ENCODE results near the gene GALNT3.

Gene GALNT3

GRCh38 chr2:165796129-165796528, 2.1 kb upstream of the GALNT3 start:
- no peak for DNase-seq (ENCODE audit: low spot score)

GRCh38 chr2:165795011-165795410, 964 bp upstream of the GALNT3 start:
- no peak for DNase-seq (ENCODE audit: low spot score)

- DNase-seq (ENCODE audit: low spot score): peak; percentile 9
Measured at GRCh38 chr2:165794536-165794928, 485 bp upstream of the GALNT3 start.

GRCh38 chr2:165793161-165793778, 777 bp downstream of the GALNT3 start:
- DNase-seq (ENCODE audit: low spot score): no peak

GRCh38 chr2:165792104-165792454, 2.0 kb downstream of the GALNT3 start:
- no peak for DNase-seq (ENCODE audit: low spot score)

DNA sequence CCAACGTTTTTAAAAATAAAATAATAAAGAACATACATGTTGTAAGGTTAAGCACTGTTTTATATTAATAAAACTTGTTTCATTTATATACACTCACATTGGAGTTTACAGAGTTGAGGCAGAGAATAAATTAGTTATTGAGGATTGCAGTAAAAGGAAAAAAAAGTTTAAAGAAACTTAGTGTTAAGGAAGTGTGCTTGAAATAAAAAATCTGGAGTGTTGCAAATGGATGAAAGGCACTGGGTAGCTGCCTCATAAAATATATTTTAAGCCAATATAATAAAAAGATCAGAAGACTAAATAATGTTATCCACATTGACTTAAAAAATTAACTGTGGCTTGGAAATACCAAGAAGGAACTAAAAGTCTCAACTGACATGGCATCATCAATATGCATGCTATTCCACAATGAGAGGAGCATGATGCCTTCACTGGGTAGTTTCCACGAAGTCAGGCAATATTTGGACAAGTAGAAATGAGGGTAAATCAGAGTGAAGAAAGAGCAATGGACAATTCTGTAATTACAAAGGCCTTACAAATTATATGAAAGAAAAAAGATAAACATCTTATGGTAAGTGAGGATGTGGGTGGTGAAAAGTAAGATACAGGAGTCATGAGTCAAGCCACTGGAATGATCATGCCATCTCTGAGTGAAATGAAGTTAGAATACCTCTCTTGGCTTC, 2.5 kb downstream of the GALNT3 start:
- DNase-seq (ENCODE audit: low spot score): no peak

GRCh38 chr2:165790466-165790865, 3.6 kb downstream of the GALNT3 start:
- no peak for DNase-seq (ENCODE audit: low spot score)

DNA sequence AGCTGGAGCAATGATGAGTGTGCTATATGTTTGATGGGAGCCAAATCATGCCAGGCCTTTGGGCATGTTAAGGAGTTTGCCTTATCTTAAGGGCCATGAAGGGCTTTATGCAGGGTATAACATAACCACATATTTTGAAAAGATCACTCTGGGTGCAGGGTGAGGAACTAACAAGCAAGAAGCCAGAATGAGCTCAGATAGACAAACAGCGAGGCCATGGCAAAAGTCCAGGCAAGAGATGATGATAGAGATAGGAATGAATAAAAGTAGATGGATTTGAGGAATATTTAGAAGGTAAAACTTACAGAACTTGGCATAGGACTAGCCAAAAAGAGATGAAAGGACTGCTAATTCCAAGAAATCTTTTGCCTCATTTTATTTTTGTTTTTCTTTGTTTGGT, 6.7 kb downstream of the GALNT3 start:
- no peak for DNase-seq (ENCODE audit: low spot score)

GRCh38 chr2:165779706-165780105, 14.3 kb downstream of the GALNT3 start:
- no peak for DNase-seq (ENCODE audit: low spot score)

DNA sequence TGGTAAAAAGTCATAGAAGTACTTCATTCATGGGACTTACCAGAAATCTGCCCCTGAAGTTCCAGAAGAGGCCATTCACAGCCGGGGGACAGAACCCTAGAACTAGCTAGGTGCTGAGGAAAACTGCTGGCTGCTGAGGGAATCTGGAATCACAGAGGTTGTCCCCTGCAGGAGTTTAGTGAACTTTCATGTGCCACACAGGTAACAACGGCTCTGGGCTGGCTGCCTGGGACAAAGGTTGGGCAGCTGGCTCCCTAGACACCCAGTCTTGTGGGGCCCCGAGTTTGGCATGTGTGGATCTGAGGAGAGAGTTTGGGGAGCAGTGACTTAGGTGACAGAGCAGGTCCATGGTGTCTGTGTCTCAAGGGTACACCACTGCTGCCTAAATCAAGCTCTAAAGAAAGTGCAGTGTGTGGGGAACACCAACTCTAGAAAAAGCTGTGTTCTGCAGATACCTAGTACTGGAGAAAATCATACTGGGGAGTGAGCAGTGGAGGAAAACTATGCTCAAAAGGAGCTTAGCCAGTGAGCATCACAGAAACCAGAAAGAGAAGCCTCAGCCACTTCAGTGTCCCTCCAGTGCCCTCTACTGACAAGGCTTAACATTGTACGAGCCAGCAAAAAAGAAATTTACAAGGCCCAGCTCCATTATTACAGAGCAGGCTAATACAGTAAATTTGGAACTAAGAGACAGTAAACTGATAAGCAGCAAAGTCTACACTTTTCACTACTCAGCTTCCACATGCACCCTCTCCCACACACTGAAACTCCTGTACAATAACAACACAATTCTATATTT, 15.2 kb downstream of the GALNT3 start:
- DNase-seq (ENCODE audit: low spot score): no peak

GRCh38 chr2:165778187-165778556, 15.9 kb downstream of the GALNT3 start:
- DNase-seq (ENCODE audit: low spot score): no peak

DNA sequence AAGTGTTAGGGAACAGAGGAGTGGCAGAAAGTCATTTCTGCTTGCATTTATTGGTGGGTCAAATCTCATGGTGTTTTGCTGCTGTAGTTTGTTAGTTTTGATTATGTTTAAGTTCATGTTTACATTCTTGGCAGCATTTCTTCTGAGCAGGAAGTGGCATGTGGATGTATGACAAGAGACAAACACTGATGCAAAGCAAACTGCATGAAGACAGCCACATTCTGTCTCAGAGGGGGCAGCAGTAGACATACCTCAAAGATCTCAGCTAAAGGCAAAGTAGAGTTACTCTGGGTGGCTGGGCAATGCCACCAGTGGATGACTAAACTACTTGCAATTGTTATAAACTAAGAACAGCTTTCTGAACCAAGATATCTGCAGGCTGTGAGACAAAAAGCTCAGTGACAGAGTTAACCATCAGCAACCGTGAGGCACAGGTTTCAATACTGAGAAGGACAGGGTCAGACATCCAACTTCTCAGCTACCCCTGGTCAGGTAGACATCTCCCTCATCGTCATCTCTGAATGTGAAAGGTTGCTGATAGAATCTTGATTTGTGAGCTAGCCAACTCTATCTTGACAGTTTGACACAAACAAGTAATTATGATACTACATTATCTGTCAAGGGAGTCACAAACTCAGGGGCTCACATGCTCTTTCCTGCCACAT, 16.4 kb downstream of the GALNT3 start:
- no peak for DNase-seq (ENCODE audit: low spot score)

- DNase-seq (ENCODE audit: low spot score): no peak
Measured at GRCh38 chr2:165776796-165777195, 17.3 kb downstream of the GALNT3 start.

DNA sequence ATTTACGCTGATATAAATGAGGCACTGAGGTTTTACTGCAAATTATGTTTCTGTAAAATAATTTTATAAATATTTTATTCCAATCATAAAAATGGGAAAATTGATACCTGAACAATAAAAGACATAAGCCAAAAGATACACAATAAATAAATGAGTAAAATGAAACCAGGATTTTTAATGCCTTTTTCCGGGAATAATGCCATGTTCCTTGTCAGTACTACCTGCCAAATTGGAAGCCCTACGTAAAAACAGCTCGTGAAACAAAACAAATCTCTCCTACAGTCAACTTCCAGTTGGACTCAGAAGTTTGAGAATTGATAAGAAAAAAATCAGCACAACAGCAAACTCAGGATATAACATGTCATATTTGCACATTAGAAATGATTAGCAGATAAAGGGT, 18.0 kb downstream of the GALNT3 start:
- DNase-seq (ENCODE audit: low spot score): no peak

DNA sequence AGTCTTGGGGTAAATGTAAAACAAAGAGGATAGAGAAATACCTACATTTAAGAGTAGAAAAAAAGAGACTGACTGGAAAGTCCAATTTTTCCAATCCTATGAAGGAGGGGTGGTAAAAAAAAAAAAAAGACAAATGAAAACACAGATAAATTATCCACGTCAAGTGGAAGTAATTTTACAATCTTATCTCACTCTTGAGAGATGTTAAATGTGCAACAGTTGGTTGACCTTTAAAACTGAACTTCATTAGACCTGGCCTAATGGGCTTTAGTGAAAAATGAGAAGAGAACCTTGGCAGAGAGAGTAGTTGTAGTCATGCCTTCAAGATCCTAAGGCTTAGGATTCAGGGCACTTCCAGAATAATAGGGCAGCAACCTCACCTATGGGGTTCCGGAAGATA, 20.4 kb downstream of the GALNT3 start:
- no peak for DNase-seq (ENCODE audit: low spot score)

DNA sequence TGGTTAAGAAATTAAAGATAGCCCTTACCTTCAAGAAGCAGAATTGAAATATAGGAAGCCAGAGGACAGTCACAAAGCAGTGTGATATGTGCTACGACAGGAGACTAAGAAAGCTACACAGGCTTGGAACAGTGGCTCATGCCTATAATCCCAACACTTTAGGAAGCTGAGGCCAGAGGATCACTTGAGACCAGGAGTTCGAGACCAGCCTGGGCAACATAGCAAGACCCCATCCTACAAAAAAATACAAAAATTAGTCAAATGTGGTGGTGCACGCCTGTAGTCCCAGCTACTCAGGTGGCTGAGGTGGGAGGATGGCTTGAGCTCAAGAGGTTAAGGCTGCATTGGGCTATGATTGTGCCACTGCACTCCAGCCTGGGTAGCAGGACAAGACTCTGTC, 21.9 kb downstream of the GALNT3 start:
- no peak for DNase-seq (ENCODE audit: low spot score)

DNA sequence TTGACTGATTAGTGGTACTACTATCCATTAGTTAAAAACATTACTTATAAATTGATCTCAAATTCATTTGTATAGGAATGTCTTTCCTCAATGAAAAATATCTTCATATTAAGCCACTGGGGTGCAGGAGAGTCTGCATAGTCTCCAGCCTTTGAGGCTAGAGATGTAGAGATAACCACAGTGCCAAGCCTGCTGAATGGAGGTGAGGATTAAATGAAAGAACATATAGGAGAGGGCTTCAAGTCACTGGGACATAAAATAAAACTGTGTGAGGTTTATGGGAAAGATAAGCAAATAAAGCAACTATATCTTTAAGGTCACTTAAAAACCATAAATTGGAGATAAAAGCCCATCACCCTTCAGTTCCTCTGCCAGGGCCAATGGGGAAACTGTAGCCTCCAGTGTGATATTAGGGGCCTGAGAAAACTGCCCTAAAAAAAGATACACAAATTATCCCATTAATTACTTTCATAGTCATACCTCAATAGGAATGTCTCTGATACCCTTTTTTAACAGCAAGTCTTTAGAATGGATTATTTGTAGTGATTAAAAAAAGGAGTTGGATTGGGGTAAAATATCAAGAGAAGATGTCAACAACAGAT, 27.6 kb downstream of the GALNT3 start:
- DNase-seq (ENCODE audit: low spot score): no peak

- DNase-seq (ENCODE audit: low spot score): no peak
Measured at GRCh38 chr2:165762723-165763122, 31.3 kb downstream of the GALNT3 start.

- DNase-seq (ENCODE audit: low spot score): no peak
Measured at GRCh38 chr2:165757906-165758675, 36.0 kb downstream of the GALNT3 start.

- DNase-seq (ENCODE audit: low spot score): no peak
Measured at GRCh38 chr2:165746501-165746900, 47.5 kb downstream of the GALNT3 start.

DNA sequence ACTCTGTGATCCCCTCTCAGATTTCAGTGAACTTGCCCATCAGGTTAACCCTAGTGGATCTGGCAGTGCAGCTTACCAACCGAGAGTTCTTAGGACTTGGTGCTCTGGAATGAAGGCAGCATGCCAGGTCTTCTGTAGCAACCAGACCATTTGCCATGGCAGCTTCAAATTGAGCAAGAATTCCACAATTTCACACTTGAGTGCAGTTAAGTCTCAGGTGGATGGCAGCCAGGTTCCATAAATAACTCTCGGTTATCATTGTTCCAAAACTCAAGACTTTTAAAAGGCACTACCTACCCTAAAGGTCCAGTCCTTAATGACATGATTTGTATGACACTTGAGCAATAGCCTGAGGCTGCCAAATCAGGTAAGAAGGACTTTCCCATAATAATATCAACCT, 48.1 kb downstream of the GALNT3 start:
- DNase-seq (ENCODE audit: low spot score): peak; percentile 42

- DNase-seq (ENCODE audit: low spot score): no peak
Measured at GRCh38 chr2:165743442-165743841, 50.6 kb downstream of the GALNT3 start.

Data from globus pallidus (tissue), 1 donor.